ENCODE results near the gene COL28A1.

Gene COL28A1

DNA sequence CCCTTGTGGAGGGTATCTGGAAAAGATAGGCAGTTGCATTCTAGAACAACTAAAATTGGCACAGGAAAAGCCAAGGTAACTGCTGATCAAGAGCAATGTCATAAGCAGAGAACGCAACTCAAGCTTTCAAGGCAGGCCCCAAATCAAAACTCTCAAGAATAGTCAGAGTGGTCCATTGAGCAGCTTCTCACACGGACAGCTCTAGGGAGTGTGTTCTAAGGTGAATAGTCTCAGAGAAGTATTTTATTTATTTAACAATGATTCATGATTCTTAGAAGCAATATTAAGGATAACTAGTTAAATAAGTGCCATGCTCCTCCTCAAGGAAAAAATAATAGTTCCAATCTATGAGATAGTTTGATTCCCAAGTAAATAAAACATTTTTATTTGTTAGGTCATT lies 83.0 kb downstream of the COL28A1 start:
- DNase-seq = no peak

DNA sequence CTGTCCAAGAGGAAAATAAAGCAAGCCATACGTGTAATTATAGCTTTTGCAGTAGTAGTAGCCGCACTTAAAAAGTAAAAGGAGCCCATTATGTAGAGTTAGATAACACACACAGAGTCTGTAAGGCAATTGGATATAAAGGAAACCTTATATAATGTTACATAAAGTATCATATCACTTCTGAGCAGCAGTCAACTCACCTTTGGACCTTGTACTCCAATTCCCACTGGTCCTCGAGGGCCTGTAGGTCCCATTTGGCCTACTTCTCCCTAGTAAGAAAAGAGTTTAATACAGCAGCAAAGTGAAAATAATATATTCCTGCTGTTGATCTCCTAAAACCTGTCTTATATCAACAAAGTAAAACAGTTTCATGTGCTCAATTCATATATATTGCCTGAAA lies 83.6 kb downstream of the COL28A1 start:
- no peak for DNase-seq

DNA sequence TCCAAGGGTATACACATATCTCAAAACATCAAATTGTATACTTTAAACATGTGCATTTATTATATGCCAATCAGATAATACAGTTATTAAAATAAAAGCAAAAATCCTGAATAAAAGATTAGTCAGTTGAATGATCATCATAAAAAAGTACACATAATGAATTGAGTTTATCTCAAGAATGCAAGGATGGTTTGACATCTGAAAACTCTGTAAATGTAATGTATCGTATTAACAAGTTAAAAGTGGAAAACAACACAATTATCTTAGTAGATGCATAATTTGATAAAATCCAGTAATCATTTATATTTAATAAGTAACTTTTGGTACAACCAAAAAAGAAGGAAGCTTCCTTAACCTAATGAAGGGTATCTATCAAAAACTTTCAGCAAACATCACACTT lies 86.6 kb downstream of the COL28A1 start:
- no peak for DNase-seq

DNA sequence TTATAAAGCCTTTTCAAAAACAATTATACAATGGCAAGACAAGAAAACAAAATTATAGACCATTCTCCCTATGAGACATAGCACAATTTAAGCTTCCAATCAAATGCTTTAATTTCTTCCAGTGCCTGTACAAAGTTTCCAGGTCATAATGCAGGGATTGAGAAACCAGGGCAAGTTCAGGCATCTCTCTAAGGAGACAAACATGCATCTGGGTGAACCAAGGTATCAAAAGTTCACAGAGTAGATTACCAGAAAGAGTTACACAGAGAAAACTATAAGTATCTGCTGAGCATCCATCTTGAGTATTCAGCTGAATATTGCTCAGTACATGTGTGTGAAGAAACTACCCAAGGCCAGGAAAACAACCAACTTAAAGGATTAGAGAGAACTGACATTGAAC lies 89.1 kb downstream of the COL28A1 start:
- no peak for DNase-seq

DNA sequence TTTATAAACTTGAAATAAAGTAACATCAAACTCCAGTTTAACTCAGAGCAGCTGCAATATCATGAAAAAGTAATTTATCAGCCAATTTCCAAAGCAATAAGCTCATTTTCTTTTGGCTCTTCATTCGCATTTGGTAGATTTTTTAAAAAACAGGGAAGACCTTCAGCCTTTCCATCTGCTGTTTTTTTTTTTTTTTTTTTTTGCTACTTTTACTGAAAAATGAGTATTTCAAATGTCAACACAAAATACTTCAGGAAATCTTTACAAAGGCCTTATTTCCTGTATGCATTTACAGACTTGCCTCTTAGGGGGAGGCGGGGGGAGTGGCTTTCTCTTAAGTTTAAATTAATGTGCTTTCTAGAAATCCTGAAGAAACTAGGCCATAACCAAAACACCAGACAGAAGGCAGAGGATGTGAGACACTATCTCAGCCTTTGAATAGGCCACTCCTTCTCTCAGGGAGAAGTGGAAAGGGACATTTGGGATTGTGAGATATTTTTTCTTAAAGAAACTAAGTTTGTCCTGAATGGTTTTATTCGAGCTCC lies 91.8 kb downstream of the COL28A1 start:
- DNase-seq = peak; percentile 18

DNA sequence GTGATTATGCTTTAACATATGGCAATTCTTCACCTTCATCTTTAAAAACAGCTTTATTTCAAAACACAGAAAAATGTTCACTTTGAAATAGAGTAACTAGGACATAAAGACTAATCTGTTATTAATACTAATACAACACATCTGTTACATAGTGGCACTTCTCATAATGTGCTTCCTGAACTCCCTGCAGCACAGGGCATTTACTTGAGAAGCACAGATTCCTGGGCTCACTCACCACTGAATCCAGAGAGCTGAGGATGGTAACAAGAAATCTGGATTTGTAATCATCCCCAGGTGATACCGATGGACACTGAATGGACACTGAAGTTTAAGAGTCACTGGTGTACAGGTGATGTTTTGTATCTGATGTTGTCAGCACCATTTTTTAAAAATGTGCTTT lies 96.1 kb downstream of the COL28A1 start:
- DNase-seq = peak; percentile 13

DNA sequence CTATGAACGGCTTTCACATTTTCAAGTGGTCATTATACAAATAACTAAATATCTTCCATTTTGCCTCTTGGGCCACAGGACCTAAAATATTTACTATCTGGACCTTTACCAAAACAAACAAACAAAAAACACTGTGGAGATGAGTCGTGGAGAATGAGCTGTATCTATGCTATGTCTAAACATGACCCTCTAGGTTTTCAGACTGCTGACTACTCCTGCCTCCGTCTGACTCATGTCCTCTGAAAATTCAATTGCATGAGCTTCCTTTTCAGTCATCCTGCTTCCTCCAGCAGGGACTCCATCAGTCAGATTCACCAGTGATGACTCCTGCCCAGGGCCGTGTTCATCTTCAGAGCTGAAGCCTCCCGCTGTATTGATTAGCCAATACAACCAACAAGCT lies 96.8 kb downstream of the COL28A1 start:
- peak; percentile 97 for DNase-seq

DNA sequence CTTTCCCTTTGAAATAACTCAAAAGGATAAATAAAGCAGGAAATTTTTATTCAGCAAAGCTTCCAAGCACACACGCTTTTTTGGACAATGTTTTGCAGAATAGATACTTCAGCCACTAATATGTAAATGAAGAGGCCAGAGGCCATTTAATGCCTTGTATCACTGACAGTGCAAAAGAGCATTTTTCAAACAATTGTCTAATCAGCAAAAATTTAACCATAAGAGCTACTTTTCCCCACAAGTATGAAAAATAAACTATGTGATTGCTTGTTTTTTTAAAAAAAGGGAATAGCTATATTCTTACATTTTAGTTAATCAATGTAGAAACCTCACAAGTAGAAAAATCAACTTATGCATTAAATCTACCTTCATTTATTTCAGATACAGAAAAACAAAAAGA lies 99.7 kb downstream of the COL28A1 start:
- no peak for DNase-seq

DNA sequence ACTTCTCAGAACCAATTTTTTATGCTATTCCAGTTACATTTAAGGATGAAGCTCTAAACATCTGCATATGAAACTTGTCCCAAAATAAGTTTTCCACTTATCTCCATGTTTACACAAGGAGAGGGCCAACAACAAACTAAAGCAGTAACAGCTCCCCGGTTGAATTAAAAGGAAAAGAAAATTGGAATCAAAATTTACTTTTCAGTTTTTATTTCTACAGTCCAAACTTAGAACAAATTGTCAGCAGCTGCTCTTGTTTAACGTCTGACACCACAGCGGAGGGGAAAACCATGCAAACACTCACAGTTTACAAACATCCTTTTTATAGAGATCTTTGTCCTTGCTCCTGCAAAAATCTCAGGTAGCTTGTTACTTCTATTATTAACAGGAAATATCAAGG lies 101.3 kb downstream of the COL28A1 start:
- no peak for DNase-seq

DNA sequence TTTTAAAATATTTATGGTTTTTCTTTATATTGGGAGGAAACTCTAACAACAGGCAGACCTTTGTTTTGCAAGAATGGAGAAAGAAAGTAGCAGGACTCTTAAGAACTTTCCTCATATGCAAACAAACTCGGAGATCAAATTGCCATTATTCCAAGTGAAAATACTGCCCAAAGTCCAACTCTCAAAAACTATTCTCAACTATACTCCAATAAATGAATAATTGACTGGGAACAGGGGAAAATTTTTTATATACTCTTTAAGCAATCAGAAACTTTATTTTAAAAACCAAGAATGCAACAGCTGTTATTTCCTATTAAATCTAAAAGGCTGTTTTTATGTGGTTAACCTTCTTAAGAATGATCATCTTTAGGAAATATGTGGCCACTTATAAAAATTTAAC lies 101.9 kb downstream of the COL28A1 start:
- no peak for DNase-seq

DNA sequence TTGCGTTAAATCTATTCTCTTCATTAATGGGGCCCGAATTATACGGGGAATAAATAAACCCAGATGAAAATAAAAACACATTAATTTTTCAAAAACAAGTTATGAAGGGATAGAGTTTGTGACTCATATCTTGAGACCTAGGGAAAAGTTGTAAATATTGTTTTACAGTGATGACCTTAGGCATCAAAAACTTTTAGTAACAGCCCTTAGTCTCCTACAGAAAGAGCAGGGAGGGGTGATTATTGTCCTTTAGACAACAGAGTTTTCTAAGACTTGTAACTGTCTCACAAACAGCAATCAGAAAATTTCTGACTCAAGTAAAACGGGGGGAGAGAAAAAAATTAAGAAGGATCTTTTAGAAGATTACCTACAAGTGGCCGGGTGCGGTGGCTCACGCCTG lies 102.7 kb downstream of the COL28A1 start:
- no peak for DNase-seq

DNA sequence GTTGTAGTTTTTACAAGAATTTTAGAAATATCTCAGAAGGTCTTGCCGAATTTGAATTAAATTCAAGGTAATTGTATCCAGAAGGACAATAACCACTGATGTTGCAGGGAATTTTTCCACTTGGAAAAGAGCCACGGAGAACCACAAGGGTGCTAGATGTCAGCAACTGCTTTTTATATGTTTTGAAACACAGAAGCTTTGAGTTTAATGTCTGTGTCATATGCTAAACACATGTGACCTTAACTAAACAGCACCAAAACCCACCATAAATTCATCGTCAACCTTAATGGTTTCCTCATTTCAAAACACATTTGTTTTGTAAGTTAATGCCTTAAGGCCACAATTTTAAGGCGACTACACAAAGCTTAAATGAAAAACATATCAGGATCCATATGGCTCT lies 106.9 kb downstream of the COL28A1 start:
- DNase-seq = peak; percentile 96

DNA sequence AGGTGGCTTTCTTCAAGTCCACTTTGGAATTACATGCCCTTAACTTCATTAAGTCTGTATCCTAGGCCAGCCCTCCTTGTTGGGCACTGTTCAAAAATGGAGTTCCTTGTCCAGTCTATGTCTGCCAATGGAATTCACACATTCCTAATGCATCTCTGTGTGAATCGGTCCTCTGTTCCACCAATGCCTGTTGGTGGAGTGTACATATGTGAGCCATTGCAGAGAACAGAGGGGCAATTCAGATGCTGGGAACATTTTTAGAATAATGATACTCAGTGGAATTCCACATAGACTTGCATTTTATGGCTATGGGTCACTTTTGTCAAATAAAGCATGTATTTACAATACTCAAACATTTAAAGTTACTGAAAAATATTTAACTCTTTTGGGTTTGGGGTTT lies 108.3 kb downstream of the COL28A1 start:
- DNase-seq = peak; percentile 11

DNA sequence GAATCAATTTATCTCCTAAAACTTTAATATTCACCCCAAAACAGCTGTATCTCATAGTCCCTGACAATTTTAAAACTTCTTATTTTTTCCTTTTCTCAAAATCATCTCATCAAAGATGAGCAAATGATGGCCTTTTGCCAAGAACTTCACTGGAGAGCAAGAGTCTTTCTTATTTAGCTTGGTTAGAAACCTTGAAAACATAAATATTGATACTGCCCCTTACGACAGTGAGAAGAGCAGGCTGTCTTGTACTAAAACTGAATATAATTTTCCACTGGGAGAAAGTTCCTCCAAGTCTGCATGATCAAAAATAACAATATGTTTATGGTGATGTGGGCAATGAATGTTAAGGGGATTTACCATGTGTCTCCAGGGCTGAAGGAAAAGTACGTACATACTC lies 109.0 kb downstream of the COL28A1 start:
- no peak for DNase-seq

DNA sequence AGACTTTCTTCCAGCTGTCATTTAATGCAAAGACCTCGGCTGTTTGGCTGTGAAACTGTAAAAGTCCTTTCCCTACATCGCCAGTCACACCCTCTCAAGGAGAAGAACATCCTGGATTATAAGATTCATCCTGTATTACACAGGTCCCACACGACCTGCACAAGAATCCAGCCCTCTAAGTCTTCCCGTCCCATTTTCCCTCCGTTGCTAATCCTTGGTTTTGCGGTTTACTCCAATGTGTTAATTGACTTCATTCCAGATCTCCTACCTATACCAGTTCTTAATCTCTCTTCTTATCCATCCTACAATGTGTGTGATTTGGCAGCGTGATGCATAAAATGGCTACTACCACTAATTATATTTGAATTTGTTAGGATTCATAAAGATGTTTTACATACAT lies 110.4 kb downstream of the COL28A1 start:
- DNase-seq = no peak

DNA sequence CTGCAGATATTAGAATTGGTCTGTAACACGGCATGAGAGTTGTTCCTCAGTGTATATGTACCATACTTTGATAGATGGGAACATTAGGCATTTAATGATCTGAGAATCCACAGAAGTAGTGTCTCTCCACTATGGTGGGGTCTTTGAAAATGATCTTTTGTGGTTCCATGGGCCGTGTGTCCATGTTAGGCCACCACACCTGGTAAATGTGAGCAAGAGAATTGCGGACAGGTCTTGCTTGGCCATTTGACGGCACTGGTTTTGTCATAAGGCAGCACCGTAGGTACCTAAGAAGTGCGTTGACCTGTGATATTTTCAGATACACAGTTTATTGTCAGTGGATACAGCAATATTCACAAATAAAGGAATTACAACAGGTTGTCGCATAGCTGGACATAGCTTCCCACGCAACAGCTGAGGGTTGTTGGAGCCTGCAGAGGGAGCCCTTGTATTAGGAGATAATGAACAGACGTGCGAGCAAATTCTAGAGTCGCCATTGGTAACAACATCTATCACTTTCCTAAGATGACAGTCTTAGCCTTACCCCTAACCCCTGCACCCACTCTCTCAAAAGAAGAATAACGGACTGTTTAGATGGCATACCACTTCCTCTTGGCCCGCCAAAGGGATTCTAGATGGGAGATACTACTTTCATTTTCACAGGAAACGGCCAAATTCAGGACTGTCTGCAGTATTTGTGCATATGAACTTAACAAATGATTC lies 111.4 kb downstream of the COL28A1 start:
- peak; percentile 70 for DNase-seq

DNA sequence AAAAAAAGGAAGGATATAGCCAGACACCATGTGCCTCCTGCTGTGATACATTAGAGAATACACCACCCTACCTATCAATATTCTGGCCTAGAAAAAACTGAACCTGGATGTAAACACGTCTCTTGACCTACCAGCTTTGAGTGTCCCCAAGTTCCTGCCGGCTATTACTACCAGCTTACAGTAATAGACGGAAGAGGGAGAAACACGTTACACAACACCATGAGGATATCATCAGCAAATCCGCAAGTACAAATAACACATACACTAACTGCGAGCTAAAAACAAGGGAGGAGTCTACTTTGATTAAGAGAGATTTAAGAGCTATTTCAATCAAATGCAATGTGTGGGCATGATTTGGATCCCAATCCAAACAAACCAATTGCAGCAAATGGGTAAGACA lies 113.0 kb downstream of the COL28A1 start:
- no peak for DNase-seq

DNA sequence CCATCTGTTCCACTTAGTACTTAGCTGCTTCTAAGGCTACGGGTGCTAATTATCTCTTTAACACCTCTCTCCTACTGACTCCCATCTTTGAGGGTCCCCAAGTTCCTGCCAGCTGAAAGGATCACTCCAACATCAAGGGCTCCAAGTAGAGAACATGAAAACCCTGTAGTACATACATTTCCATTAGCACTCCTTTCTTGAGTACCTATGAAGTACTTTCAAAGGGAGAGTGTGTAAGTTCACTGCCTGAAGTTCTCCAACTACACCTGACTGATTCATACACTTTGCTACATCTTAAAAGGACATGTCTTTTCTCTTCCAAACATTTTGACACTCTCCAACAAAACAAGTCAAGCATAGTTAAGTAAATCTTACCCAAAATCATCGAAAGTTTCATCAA lies 113.8 kb downstream of the COL28A1 start:
- DNase-seq = no peak

DNA sequence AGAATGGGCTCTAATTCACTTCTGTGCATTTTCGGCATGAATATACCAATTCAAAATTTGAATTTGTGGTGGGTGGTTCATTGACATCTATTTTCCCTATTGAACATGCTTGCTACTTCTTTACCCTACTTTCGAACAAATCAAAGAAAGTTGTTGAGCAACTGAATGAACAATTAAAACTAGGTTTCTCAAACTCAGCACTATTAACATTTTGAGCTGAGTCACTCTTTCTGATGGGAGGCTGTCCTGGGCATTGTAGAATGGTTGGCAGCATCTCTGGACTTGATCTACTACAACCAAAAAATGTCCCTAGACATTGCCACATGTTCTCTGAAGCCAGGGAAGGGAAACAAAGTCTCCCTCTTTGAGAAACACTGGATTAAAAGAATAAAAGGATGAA lies 116.7 kb downstream of the COL28A1 start:
- no peak for DNase-seq

DNA sequence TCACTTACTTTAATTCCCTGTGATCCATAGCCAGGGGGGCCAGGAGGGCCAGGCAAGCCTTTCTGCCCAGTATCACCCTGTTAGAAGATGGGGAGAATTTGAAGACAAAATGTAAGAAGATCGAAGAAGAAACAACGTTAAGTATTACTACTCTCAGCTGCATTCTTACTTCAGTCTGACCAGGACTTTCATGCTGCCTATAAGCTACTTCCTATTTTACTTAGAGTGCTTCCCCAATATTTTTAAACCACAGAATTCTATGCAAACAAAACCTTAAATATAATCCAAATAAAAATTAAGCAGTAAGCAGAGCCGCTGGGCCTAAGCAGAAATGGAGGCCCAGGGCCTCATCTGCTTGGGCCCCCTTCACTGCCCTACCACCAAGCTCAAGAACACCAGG lies 117.8 kb downstream of the COL28A1 start:
- no peak for DNase-seq

DNA sequence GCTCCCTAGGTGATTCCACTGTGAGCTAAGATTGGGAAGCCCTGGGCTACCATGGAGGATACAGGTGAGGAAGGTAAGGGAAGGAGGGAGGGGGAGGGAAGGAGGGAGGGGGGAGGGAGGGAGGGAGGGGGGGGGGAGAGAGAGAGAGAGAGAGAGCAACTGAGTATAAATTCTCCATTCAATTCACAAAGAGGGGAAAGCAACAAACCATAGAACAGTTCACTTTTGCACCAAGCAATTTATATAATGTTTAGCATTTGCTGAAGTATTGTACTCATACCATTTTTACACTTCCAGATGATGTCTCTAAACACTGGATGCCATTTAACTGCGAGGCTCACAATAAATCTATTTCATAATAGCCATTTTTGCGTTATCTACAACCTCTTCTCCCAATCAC lies 118.3 kb downstream of the COL28A1 start:
- no peak for DNase-seq

DNA sequence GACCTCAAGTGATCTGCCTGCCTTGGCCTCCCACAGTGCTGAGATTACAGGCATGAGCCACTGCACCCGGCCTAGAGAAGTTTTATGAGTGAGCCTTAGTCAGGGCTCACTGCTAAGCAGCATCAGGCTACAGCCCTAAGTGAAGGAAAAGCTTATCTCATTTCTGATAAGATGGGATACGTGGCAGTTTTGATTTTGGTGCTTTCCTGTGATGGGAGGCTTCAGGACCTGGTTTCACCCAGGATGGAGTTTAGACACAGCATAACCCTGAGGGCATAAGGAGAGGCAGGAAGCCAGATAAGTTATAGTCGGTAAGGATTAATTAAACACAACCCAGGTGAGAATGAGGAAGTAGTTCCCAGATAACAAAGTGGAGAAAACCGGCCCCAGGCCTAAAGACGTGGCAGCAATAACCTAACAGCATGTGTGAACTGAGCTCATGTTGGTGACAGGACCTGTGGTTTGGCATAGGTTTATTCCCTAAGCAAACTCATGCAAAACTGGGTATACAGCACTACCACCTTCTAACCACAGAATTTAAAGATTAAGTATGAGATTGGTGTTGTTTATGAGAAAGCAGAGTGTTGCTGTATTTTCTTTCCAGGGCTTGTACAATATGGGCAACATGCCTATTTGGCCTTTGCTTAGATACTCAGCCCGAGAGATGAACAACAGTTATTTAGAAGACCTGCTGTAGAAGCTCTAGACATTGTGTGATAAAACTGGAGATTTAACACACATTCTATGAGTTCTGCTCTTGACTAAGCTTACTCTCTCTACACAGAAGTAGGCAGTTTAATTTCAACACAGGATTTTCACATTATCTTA lies 119.4 kb downstream of the COL28A1 start:
- DNase-seq = no peak

DNA sequence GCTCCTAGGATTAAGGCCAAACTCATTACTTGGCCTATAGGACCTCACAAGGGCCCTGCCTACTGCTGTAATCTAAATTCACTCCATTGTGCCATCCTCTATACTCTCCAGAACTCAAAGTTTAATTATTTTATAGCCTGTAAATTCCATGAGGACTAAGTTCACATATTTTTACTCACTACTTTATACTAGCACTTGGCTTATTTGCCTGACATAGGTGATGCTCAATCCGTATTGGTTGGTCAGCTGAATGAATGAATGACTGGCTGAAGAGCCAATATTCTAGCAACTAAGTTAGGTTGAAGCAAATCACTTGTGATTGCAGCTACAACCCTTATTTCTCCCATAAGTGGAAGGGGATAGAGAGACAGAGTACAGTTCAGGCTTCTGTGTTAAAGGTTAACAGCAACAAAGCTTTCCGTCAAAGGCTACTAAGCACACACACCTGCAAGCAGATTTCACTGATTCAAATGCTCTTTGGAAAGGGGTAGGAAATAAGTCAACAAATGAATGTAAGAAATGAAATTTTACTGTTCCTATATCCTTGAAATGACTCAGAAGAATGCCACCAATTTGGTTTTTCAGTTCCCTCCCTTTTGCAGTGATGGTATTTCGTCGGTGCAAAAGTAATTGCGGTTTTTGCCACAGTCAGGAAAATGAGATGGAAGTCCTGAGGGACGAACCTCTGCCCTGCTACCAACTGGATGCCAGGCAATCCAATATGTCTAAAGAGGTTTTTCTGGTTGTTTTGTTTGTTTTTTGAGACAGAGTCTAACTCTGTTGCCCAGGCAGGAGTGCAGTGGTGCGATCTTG lies 120.7 kb downstream of the COL28A1 start:
- no peak for DNase-seq

Data from fibroblast of upper back skin (primary cell).